GM18909 (cell line): Measurements from ENCODE around the gene IKZF1.
A peak's percentile ranks its signal among the peaks of the same experiment; 100 is the strongest.

Experiments
- ATAC-seq: cut with Tn5 transposase; IDR thresholded peaks from one replicate; pipeline ENCODE4 v1.9.1; 2021; ENCODE audit warnings: mild to moderate bottlenecking; ENCODE audit not compliant: unreplicated experiment, poor library complexity

The IKZF1 gene

GRCh38 chr7:50351267-50351666 is 46.8 kb downstream of the IKZF1 start:
- ATAC-seq = no peak

- ATAC-seq = peak; percentile 84
Observed at GRCh38 chr7:50352282-50352681, 47.8 kb downstream of the IKZF1 start.

- no peak for ATAC-seq
Observed at GRCh38 chr7:50352751-50353150, 48.2 kb downstream of the IKZF1 start.

- no peak for ATAC-seq
Observed at GRCh38 chr7:50353201-50353600, 48.7 kb downstream of the IKZF1 start.

- ATAC-seq = no peak
Observed at GRCh38 chr7:50353894-50354595, 49.5 kb downstream of the IKZF1 start.

GRCh38 chr7:50355817-50356178 is 51.3 kb downstream of the IKZF1 start:
- ATAC-seq = no peak

GRCh38 chr7:50356212-50356944 is 51.9 kb downstream of the IKZF1 start:
- no peak for ATAC-seq

- no peak for ATAC-seq
Observed at GRCh38 chr7:50356945-50357268, 52.4 kb downstream of the IKZF1 start.

GRCh38 chr7:50357426-50357825 is 52.9 kb downstream of the IKZF1 start:
- ATAC-seq = no peak

- no peak for ATAC-seq
Observed at GRCh38 chr7:50358041-50358705, 53.7 kb downstream of the IKZF1 start.

GRCh38 chr7:50358779-50359178 is 54.3 kb downstream of the IKZF1 start:
- no peak for ATAC-seq

GRCh38 chr7:50359258-50359994 is 54.9 kb downstream of the IKZF1 start:
- ATAC-seq = no peak

GRCh38 chr7:50359995-50360925 is 55.7 kb downstream of the IKZF1 start:
- no peak for ATAC-seq

- ATAC-seq = no peak
Observed at GRCh38 chr7:50362142-50362541, 57.6 kb downstream of the IKZF1 start.

GRCh38 chr7:50362712-50363282 is 58.3 kb downstream of the IKZF1 start:
- peak; percentile 49 for ATAC-seq

- no peak for ATAC-seq
Observed at GRCh38 chr7:50363327-50364060, 59.0 kb downstream of the IKZF1 start.

GRCh38 chr7:50364645-50365044 is 60.1 kb downstream of the IKZF1 start:
- no peak for ATAC-seq

- no peak for ATAC-seq
Observed at GRCh38 chr7:50366311-50366710, 61.8 kb downstream of the IKZF1 start.

GRCh38 chr7:50367100-50367499 is 62.6 kb downstream of the IKZF1 start:
- no peak for ATAC-seq
